K562 (cell line): Measurements from ENCODE around the gene PRKCB. TPM values are rescaled to one million over a fixed set of nuclear protein-coding genes. Genes with fewer than 3 reads are reported as not detected.

Experiments
- CREBBP ChIP-seq: IDR thresholded peaks from one replicate; pipeline ENCODE4 v1.6.1; 2012; ENCODE audit warnings: low read depth, mild to moderate bottlenecking, control low read depth, inconsistent platforms, low read length
- DACH1 ChIP-seq: fragments of 450-650 bp; IDR thresholded peaks from 2 replicates; pipeline ENCODE4 v1.6.1; 2018; ENCODE audit not compliant: partially characterized antibody
- L3MBTL2 ChIP-seq: fragments of 450-650 bp; IDR thresholded peaks from 2 replicates; pipeline ENCODE4 v1.6.1; 2016; ENCODE audit warnings: mild to moderate bottlenecking, moderate library complexity
- MAFK ChIP-seq: IDR thresholded peaks from 2 replicates; pipeline ENCODE4 v1.6.1; 2011; ENCODE audit warnings: low read length, improper control_type of control experiment
- MCM3 ChIP-seq: fragments of 450-650 bp; IDR thresholded peaks from 2 replicates; pipeline ENCODE4 v1.6.1; 2016
- RFX5 ChIP-seq: IDR thresholded peaks from 2 replicates; pipeline ENCODE4 v1.6.1; 2011; ENCODE audit warnings: low read depth, mild to moderate bottlenecking, improper control_type of control experiment, low read length
- SUPT5H ChIP-seq: fragments of 450-650 bp; IDR thresholded peaks from 2 replicates; pipeline ENCODE4 v1.6.1; 2016
- ZNF175 ChIP-seq: fragments of 200-800 bp; sonication (Bioruptor generic); IDR thresholded peaks from 2 replicates; pipeline ENCODE4 v1.6.1; 2016; ENCODE audit warnings: low read depth, mild to moderate bottlenecking, missing genetic modification characterization, missing compliant biosample characterization
- ZNF197 ChIP-seq: fragments of 200-800 bp; sonication (Bioruptor generic); IDR thresholded peaks from 2 replicates; pipeline ENCODE4 v1.6.1; 2016; ENCODE audit warnings: low read depth, missing genetic modification characterization, missing compliant biosample characterization
- ZNF740 ChIP-seq, 3 experiments: fragments of 200-800 bp in 1 of 3; sonication (Bioruptor generic) in 1 of 3; sonication (generic) in 1 of 3; formaldehyde crosslinking in 1 of 3; IDR thresholded peaks; 2 replicates each; pipeline versions ENCODE4 v1.6.1 to v1.8.0; 2016 to 2022; ENCODE audit warnings: mild to moderate bottlenecking in 2 of 3, missing compliant biosample characterization in 2 of 3, missing genetic modification characterization in 2 of 3, missing genetic modification reagents in 1 of 3
- polyA plus RNA-seq, 8 experiments: library from polyadenylated mRNA; depleted of rRNA in 4 of 8; stranded (reverse) in 5 of 8; unstranded in 3 of 8; fragments of >200 nt; fragmentation: Nextera tagmentation in 2 of 8; fragmentation: Illumina TruSeq in 1 of 8; extraction: Ambion mirVana in 2 of 8; extraction: Trizol in 1 of 8; gene quantifications; 2 replicates each; pipeline versions ENCODE4 v1.2.1 to v1.2.3, GENCODE V29; 2011 to 2014; ENCODE audit warnings: inconsistent platforms in 1 of 8, missing spikeins in 1 of 8
- total RNA-seq, 7 experiments: library from RNA; depleted of rRNA in 6 of 7; stranded (reverse); fragments of >200 nt in 6 of 7; fragmentation: Illumina TruSeq in 2 of 7; extraction: Trizol in 2 of 7; gene quantifications; 2 replicates each; pipeline versions ENCODE4 v1.2.1 to v1.2.3, GENCODE V29; 2011 to 2021; ENCODE audit warnings: low replicate concordance in 1 of 7
- TF ChIP-seq, protein P1 (sequence below): fragments of 450-650 bp; formaldehyde crosslinking; IDR thresholded peaks from 2 replicates; pipeline ENCODE4 v1.4.0; 2020; ENCODE audit warnings: mild to moderate bottlenecking, mixed read lengths

Gene PRKCB
- total and polyA plus RNA-seq, 9 of the 15 experiments (the other 6 are each of a cell fraction or from before 2014, with no cell fraction given) = 49.9 to 276 (median 148) TPM

- TF ChIP-seq ZNF740 (CRISPR knock-in tag; IDR thresholded peaks at IDR 0.05) = no peak
- 0 out of 4 replicates have a peak, but pooled peaks of 1 of the 2 experiments have one; percentile 18 for TF ChIP-seq ZNF740 (tag; IDR thresholded peaks at IDR 0.05)
- TF ChIP-seq DACH1 = no peak
- TF ChIP-seq MAFK = no peak
- TF ChIP-seq L3MBTL2 = peak; percentile 74
- TF ChIP-seq ZNF175 (CRISPR knock-in tag) = peak; percentile 64; the same call in 1 of the 2 replicates
- TF ChIP-seq RFX5 = no peak
- 0 out of 2 replicates have a peak, but pooled peaks have one; percentile 12 for TF ChIP-seq ZNF197 (CRISPR knock-in tag)
- TF ChIP-seq SUPT5H = no peak
- TF ChIP-seq MCM3 = no peak
- TF ChIP-seq CREBBP = no peak
- TF ChIP-seq, protein P1, sequence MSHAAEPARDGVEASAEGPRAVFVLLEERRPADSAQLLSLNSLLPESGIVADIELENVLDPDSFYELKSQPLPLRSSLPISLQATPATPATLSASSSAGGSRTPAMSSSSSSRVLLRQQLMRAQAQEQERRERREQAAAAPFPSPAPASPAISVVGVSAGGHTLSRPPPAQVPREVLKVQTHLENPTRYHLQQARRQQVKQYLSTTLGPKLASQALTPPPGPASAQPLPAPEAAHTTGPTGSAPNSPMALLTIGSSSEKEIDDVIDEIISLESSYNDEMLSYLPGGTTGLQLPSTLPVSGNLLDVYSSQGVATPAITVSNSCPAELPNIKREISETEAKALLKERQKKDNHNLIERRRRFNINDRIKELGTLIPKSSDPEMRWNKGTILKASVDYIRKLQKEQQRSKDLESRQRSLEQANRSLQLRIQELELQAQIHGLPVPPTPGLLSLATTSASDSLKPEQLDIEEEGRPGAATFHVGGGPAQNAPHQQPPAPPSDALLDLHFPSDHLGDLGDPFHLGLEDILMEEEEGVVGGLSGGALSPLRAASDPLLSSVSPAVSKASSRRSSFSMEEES (CRISPR knock-in tag) = no peak
Observed at GRCh38 chr16:23950898-23951297, 115.1 kb downstream of the PRKCB start (continued).
